Endodermal cell (in vitro differentiated cells): ENCODE results near the gene PHRF1. TPM values are rescaled to one million over a fixed set of nuclear protein-coding genes. Genes with fewer than 3 reads are reported as not detected.

ENCODE experiments used
- DNase-seq: peaks from one replicate; pipeline ENCODE4 v3.0.0-alpha.2; 2017
- H3K27ac ChIP-seq: 2 replicates; pipeline ENCODE4 v1.5.1; 2013; ENCODE audit warnings: mild to moderate bottlenecking, low read depth, low read length, moderate library complexity
- H3K27me3 ChIP-seq: 2 replicates; pipeline ENCODE4 v1.6.1; 2013; ENCODE audit warnings: mild to moderate bottlenecking, low read length, moderate library complexity; ENCODE audit not compliant: insufficient read depth, control insufficient read depth, poor library complexity, severe bottlenecking
- H3K36me3 ChIP-seq: 2 replicates; pipeline ENCODE4 v1.7.0; 2013; ENCODE audit warnings: mild to moderate bottlenecking, low read length, moderate library complexity; ENCODE audit not compliant: control insufficient read depth, insufficient read depth
- H3K4me1 ChIP-seq: one replicate; pipeline ENCODE4 v1.7.0; 2013; ENCODE audit warnings: low read length; ENCODE audit not compliant: control insufficient read depth, insufficient read depth
- H3K4me3 ChIP-seq: 2 replicates; pipeline ENCODE4 v1.5.1; 2013; ENCODE audit warnings: mild to moderate bottlenecking, low read length, moderate library complexity
- H3K9ac ChIP-seq: 2 replicates; pipeline ENCODE4 v1.6.1; 2013; ENCODE audit warnings: mild to moderate bottlenecking, low read length, moderate library complexity; ENCODE audit not compliant: poor library complexity, severe bottlenecking; ENCODE audit errors: extremely low read depth
- H3K9me3 ChIP-seq: 2 replicates; pipeline ENCODE4 v1.6.1; 2013; ENCODE audit warnings: mild to moderate bottlenecking, low read length, moderate library complexity; ENCODE audit not compliant: control insufficient read depth
- H3K27ac Mint-ChIP-seq: 2 replicates; pipeline ENCODE4 v1.8.0; 2020; ENCODE audit warnings: mixed read lengths
- H3K27me3 Mint-ChIP-seq: 2 replicates; pipeline ENCODE4 v1.8.0; 2021; ENCODE audit warnings: mild to moderate bottlenecking, mixed read lengths; ENCODE audit not compliant: insufficient read depth
- H3K36me3 Mint-ChIP-seq: 2 replicates; pipeline ENCODE4 v1.8.0; 2020; ENCODE audit warnings: low read depth, mixed read lengths
- H3K4me1 Mint-ChIP-seq: 2 replicates; pipeline ENCODE4 v1.8.0; 2020; ENCODE audit warnings: mixed read lengths
- H3K4me3 Mint-ChIP-seq: 2 replicates; pipeline ENCODE4 v1.8.0; 2020; ENCODE audit warnings: mild to moderate bottlenecking, moderate library complexity, mixed read lengths
- H3K9me3 Mint-ChIP-seq: 2 replicates; pipeline ENCODE4 v1.8.0; 2020; ENCODE audit warnings: mild to moderate bottlenecking, mixed read lengths
- WGBS, 2 experiments: methylation state at CpG; one replicate each; pipeline versions ENCODE4 v1.1.5 to v1.1.7; 2013; ENCODE audit warnings: missing lambda C conversion rate in 2 of 2, mixed read lengths in 1 of 2; ENCODE audit not compliant: insufficient coverage in 1 of 2, insufficient read length in 1 of 2; 5-methylcytosine and 5-hydroxymethylcytosine counted together
- long read RNA-seq, 4 experiments: library from polyadenylated mRNA in 2 of 4; library from RNA in 1 of 4; library from capped mRNA in 1 of 4; stranded (forward) in 3 of 4; unstranded in 1 of 4; transcript quantifications; one replicate each; pipeline ENCODE4 v2.0.0, GENCODE V29; 2020 to 2021; ENCODE audit warnings: inconsistent platforms in 1 of 4
- polyA plus RNA-seq, 2 experiments: library from polyadenylated mRNA; stranded (reverse); fragments of 50-300 nt; gene quantifications; one replicate each; pipeline ENCODE4 v1.2.3, GENCODE V29; 2013
- total RNA-seq, 2 donors: library from RNA; stranded (reverse); fragmentation: NEBNext Ultra II Directional in 1 of 2; extraction: Animal tissue kit (Norgen Biotek cat#: 25700) in 1 of 2; gene quantifications; 2 replicates in 1 of 2; 3 replicates in 1 of 2; pipeline ENCODE4 v1.2.1, GENCODE V29; 2021
- TF ChIP-seq, protein P1 (sequence below): fragments of 200-600 bp; sonication (generic); conservative IDR thresholded peaks from 2 replicates; pipeline ENCODE4 v1.5.0; 2021; ENCODE audit warnings: antibody characterized with exemption, mild to moderate bottlenecking

Gene PHRF1, protein sequence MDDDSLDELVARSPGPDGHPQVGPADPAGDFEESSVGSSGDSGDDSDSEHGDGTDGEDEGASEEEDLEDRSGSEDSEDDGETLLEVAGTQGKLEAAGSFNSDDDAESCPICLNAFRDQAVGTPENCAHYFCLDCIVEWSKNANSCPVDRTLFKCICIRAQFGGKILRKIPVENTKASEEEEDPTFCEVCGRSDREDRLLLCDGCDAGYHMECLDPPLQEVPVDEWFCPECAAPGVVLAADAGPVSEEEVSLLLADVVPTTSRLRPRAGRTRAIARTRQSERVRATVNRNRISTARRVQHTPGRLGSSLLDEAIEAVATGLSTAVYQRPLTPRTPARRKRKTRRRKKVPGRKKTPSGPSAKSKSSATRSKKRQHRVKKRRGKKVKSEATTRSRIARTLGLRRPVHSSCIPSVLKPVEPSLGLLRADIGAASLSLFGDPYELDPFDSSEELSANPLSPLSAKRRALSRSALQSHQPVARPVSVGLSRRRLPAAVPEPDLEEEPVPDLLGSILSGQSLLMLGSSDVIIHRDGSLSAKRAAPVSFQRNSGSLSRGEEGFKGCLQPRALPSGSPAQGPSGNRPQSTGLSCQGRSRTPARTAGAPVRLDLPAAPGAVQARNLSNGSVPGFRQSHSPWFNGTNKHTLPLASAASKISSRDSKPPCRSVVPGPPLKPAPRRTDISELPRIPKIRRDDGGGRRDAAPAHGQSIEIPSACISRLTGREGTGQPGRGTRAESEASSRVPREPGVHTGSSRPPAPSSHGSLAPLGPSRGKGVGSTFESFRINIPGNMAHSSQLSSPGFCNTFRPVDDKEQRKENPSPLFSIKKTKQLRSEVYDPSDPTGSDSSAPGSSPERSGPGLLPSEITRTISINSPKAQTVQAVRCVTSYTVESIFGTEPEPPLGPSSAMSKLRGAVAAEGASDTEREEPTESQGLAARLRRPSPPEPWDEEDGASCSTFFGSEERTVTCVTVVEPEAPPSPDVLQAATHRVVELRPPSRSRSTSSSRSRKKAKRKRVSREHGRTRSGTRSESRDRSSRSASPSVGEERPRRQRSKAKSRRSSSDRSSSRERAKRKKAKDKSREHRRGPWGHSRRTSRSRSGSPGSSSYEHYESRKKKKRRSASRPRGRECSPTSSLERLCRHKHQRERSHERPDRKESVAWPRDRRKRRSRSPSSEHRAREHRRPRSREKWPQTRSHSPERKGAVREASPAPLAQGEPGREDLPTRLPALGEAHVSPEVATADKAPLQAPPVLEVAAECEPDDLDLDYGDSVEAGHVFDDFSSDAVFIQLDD (N-terminal part only)
- total RNA-seq = 10 to 100 TPM; 43.4 to 48.0 TPM
- 23.9 TPM for polyA plus RNA-seq (2013, experiment 1 of 2)
- polyA plus RNA-seq (2013, experiment 2 of 2) = 22.0 TPM
- long read RNA-seq, experiment 1, full-length matches to known transcripts = 1 of 1 reads
- long read RNA-seq, experiment 1, partial matches to known transcripts = 0 of 1 reads
- long read RNA-seq, experiment 1, other reads (novel, unspliced or antisense) = 0 of 1 reads
- long read RNA-seq, experiment 2, full-length matches to known transcripts = 25 of 72 reads
- long read RNA-seq, experiment 2, partial matches to known transcripts = 25 of 72 reads
- long read RNA-seq, experiment 2, other reads (novel, unspliced or antisense) = 22 of 72 reads
- long read RNA-seq, experiment 3, full-length matches to known transcripts = 3 of 29 reads
- long read RNA-seq, experiment 3, partial matches to known transcripts = 19 of 29 reads
- long read RNA-seq, experiment 3, other reads (novel, unspliced or antisense) = 7 of 29 reads
- long read RNA-seq, experiment 4, partial matches to known transcripts = 0 of 1 reads
- long read RNA-seq, experiment 4, other reads (novel, unspliced or antisense) = 1 of 1 reads

DNA sequence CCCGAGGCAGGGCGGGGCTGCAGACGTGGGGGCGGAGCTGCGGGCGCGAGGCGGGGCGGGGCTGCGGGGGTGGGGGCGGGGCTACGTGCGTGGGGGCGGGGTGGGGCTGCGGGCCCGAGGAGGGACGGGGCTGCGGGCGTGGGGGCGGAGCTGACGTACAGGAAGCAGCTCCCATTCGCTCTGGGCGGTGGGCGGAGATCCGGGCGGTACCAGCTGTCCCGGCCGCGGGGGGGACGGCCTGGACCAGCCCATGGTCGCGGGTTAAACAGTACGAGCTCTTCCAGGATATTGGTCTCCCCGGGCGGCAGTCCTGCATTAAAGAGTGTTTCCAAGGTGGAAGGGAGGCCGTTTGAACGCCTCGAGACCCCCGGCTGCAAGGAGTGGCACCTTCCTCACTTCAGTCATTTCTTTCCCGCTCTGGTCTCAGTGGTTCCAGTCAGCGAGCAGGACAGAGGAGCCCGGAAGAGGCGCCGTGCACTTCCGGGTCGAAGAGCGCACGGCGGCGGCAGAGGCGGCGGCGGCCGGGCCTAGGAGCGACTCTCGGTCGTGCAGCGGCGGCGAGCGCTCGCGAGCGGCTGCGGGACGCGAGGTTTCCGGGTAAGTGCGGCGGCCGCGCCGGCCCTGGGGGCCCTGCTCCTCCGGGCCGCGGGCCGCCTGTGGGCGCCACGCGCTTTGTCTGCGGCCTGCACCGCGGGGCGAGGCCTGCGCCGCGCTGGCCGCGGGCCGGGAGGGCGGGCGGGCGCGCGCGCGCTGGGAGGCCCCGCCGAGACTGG lies at the start of gene PHRF1:
Gene PHRF1 (plus strand): TSS at position 475 of the 773 bp plus-strand sequence. CDS start 5,043 bp downstream, outside the sequence.
- TF ChIP-seq, protein P1, sequence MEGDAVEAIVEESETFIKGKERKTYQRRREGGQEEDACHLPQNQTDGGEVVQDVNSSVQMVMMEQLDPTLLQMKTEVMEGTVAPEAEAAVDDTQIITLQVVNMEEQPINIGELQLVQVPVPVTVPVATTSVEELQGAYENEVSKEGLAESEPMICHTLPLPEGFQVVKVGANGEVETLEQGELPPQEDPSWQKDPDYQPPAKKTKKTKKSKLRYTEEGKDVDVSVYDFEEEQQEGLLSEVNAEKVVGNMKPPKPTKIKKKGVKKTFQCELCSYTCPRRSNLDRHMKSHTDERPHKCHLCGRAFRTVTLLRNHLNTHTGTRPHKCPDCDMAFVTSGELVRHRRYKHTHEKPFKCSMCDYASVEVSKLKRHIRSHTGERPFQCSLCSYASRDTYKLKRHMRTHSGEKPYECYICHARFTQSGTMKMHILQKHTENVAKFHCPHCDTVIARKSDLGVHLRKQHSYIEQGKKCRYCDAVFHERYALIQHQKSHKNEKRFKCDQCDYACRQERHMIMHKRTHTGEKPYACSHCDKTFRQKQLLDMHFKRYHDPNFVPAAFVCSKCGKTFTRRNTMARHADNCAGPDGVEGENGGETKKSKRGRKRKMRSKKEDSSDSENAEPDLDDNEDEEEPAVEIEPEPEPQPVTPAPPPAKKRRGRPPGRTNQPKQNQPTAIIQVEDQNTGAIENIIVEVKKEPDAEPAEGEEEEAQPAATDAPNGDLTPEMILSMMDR = no peak

DNA sequence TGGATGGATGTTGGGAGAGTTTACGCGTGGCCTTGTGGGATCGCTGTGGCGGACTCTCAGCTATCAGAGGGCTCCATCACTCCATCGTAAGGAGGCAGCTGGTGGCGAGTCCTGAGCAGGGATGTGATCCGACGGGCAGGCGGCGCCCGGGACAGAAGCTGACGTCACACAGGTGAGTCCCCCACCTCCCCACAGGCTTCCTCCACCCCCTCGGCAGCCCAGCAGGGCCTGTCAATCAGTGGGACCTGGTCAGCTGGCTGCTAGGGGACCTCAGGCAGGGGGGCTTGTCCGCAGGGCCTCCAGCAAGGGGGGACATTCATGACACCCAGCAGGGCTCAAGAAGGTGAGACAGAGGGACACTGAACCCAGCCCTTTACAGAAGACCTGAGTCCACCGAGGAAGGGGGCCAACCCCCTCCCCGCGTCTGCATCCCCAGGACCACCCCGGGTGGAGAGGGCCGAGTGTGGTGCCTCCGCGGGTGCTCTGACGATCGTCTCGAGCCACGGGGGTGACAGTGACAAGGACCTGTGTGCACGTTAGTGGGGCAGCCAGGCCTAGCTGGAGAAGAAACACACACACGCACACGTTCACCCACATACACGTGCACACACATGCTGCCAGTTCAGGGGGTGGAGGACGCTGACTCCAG lies 48.0 kb upstream of the PHRF1 start:
- Mint-ChIP-seq H3K27ac (no peak overlapping the region), H3K36me3 (peaks cover 8% of the 10 kb centered on the region), H3K4me1 (no peaks in the 10 kb centered on the region), H3K9me3 (peaks cover 3% of the 10 kb centered on the region), H3K27me3 (no peaks in the 10 kb centered on the region), H3K4me3 (no peak overlapping the region)
- Histone ChIP-seq H3K4me3 (no peak overlapping the region), H3K27ac (no peak overlapping the region), H3K4me1 (no peaks in the 10 kb centered on the region), H3K27me3 (no peaks in the 10 kb centered on the region), H3K9ac (no peak overlapping the region), H3K9me3 (no peaks in the 10 kb centered on the region), H3K36me3 (peaks cover under 1% of the 10 kb centered on the region)
- DNase-seq = peak; percentile 45
- TF ChIP-seq, protein P1 = no peak
- WGBS, 2 experiments = 90 to 92% methylated on average over 19 to 30 of the region's 30 CpGs

More for the DNA sequence above, at the start of gene PHRF1:
- peaks cover 3% of the 10 kb centered on the region for H3K36me3 Mint-ChIP-seq
- 0 to 1% methylated on average over 31 to 88 of the region's 99 CpGs for WGBS, 2 experiments
- peaks cover 36% of the 10 kb centered on the region for H3K4me1 Mint-ChIP-seq
- Histone ChIP-seq H3K36me3 (peaks cover 2% of the 10 kb centered on the region), H3K27ac (peak within 1 kb of the TSS; percentile 99), H3K4me1 (peaks cover 28% of the 10 kb centered on the region), H3K9ac (peak within 1 kb of the TSS; percentile 95), H3K9me3 (no peaks in the 10 kb centered on the region), H3K4me3 (peak within 1 kb of the TSS; percentile 95), H3K27me3 (peaks cover 13% of the 10 kb centered on the region)
- no peaks in the 10 kb centered on the region for H3K9me3 Mint-ChIP-seq
- DNase-seq = no peak
- H3K4me3 Mint-ChIP-seq = peak within 1 kb of the TSS; percentile 79
- peaks cover 24% of the 10 kb centered on the region for H3K27me3 Mint-ChIP-seq
- H3K27ac Mint-ChIP-seq = peak within 1 kb of the TSS; percentile 100
